Colon (tissue), 2 donors: Measurements from ENCODE around the gene HTT-AS.
"Not testable (repeated sequence)": the region's sequence is repeated elsewhere in the genome, so short reads cannot be mapped to it uniquely, and the experiment has no call there.

Experiments
- FAIRE-seq: peaks from 2 replicates; lab custom pipeline; 2012; peaks lifted over from hg19 to GRCh38; lab: Jason Lieb, UNC
- donor health status: control.
- donor health status: control.

Gene HTT-AS

GRCh38 chr4:3074078-3074845, at the start of gene HTT-AS, which contains the start of gene HTT:
TSS of gene HTT-AS (minus strand) at chr4:3074538.
TSS of gene HTT (plus strand) at chr4:3074681. CDS start at chr4:3074826, 145 bp downstream.
- no peak for FAIRE-seq

GRCh38 chr4:3123181-3123671, 48.9 kb upstream of the HTT-AS start:
- no peak for FAIRE-seq

GRCh38 chr4:3122081-3122563, 47.8 kb upstream of the HTT-AS start:
- FAIRE-seq = no peak

GRCh38 chr4:3121596-3121995, 47.3 kb upstream of the HTT-AS start:
- no peak for FAIRE-seq

GRCh38 chr4:3121110-3121509, 46.8 kb upstream of the HTT-AS start:
- no peak for FAIRE-seq

GRCh38 chr4:3119464-3119863, 45.1 kb upstream of the HTT-AS start:
- no peak for FAIRE-seq

- FAIRE-seq = no peak
These were observed 44.0 kb upstream of the HTT-AS start for GRCh38 chr4:3118312-3118711.

GRCh38 chr4:3116955-3117354, 42.6 kb upstream of the HTT-AS start:
- no peak for FAIRE-seq

- FAIRE-seq = no peak
These were observed 41.4 kb upstream of the HTT-AS start for GRCh38 chr4:3115637-3116270.

GRCh38 chr4:3114377-3114776, 40.0 kb upstream of the HTT-AS start:
- no peak for FAIRE-seq

- FAIRE-seq = no peak
These were observed 38.5 kb upstream of the HTT-AS start for GRCh38 chr4:3112609-3113469.

- no peak for FAIRE-seq
These were observed 37.9 kb upstream of the HTT-AS start for GRCh38 chr4:3112201-3112600.

- FAIRE-seq = no peak
These were observed 37.1 kb upstream of the HTT-AS start for GRCh38 chr4:3111461-3111860.

GRCh38 chr4:3108211-3108610, 33.9 kb upstream of the HTT-AS start:
- FAIRE-seq = no peak

GRCh38 chr4:3107691-3108121, 33.4 kb upstream of the HTT-AS start:
- FAIRE-seq = no peak

GRCh38 chr4:3107271-3107670, 32.9 kb upstream of the HTT-AS start:
- FAIRE-seq = no peak

GRCh38 chr4:3106339-3107186, 32.2 kb upstream of the HTT-AS start:
- no peak for FAIRE-seq

- no peak for FAIRE-seq
These were observed 24.0 kb upstream of the HTT-AS start for GRCh38 chr4:3098346-3098745.

GRCh38 chr4:3096202-3096601, 21.9 kb upstream of the HTT-AS start:
- FAIRE-seq = no peak

- not testable (repeated sequence) for FAIRE-seq
These were observed 20.4 kb upstream of the HTT-AS start for GRCh38 chr4:3094701-3095100.

GRCh38 chr4:3091464-3091863, 17.1 kb upstream of the HTT-AS start:
- FAIRE-seq = no peak
